OCI-LY3 (cell line): ENCODE results near the gene EIF1AX.

Experiments used
- H2AFZ ChIP-seq: fragments of 200-600, 300-600 bp; shearing (Covaris generic); 2 replicates; pipeline ENCODE4 v1.6.0; 2014; ENCODE audit warnings: antibody characterized with exemption, low read depth, low read length
- H3K27ac ChIP-seq: fragments of 200-600, 300-600 bp; sonication (generic); 2 replicates; pipeline ENCODE4 v1.5.1; 2014; ENCODE audit warnings: mild to moderate bottlenecking, low read length, moderate library complexity, mixed read lengths
- H3K27me3 ChIP-seq: fragments of 200-600, 300-600 bp; sonication (generic); 2 replicates; pipeline ENCODE4 v1.6.1; 2014; ENCODE audit warnings: low read depth, low read length, mixed read lengths
- H3K36me3 ChIP-seq: fragments of 200-600, 300-600 bp; sonication (generic); replicated peaks from 2 replicates; pipeline ENCODE3; 2014; ENCODE audit warnings: low read depth, low read length, mixed read lengths
- H3K4me1 ChIP-seq: fragments of 300-600, 200-600 bp; sonication (generic); 2 replicates; pipeline ENCODE4 v1.6.1; 2014; ENCODE audit warnings: low read length, mixed read lengths
- H3K4me2 ChIP-seq: fragments of 200-600, 300-600 bp; sonication (generic); 2 replicates; pipeline ENCODE4 v1.6.1; 2014; ENCODE audit warnings: low read length, mixed read lengths
- H3K4me3 ChIP-seq: fragments of 300-600, 200-600 bp; sonication (generic); 2 replicates; pipeline ENCODE4 v1.5.1; 2014; ENCODE audit warnings: antibody characterized with exemption, mild to moderate bottlenecking, low read length, moderate library complexity
- H3K79me2 ChIP-seq: fragments of 300-600, 200-600 bp; shearing (Covaris generic); 2 replicates; pipeline ENCODE4 v1.6.1; 2014; ENCODE audit warnings: mild to moderate bottlenecking, low read length, mixed read lengths
- H3K9ac ChIP-seq: fragments of 300-600, 200-600 bp; shearing (Covaris generic); 2 replicates; pipeline ENCODE4 v1.6.0; 2014; ENCODE audit warnings: mild to moderate bottlenecking, low read length, moderate library complexity
- H3K9me3 ChIP-seq: fragments of 200-600, 300-600 bp; shearing (Covaris generic); 2 replicates; pipeline ENCODE4 v1.6.1; 2014; ENCODE audit warnings: low read length, mixed read lengths; ENCODE audit not compliant: insufficient read depth
- H4K20me1 ChIP-seq: fragments of 200-600, 300-600 bp; sonication (generic); 2 replicates; pipeline ENCODE4 v1.6.1; 2016; ENCODE audit warnings: low read length, mixed read lengths; ENCODE audit not compliant: insufficient read depth
- CTCF ChIP-seq: fragments of 200-600, 300-600 bp; sonication (generic); IDR thresholded peaks from 2 replicates; pipeline ENCODE4 v1.5.1; 2014; ENCODE audit warnings: antibody characterized with exemption, low read length, low read depth
- EZH2phosphoT487 ChIP-seq: fragments of 200-600 bp; shearing (Covaris generic); IDR thresholded peaks from 2 replicates; pipeline ENCODE4 v1.6.1; 2018; ENCODE audit warnings: antibody characterized with exemption, mixed run types, low read depth

EIF1AX gene

GRCh38 chrX:20112022-20112774, 29.4 kb downstream of the EIF1AX start:
- no peaks in the 10 kb centered on the region for H4K20me1 ChIP-seq
- H3K4me2 ChIP-seq = no peak overlapping the region
- no peak overlapping the region for H3K9ac ChIP-seq
- H3K36me3 ChIP-seq = no peaks in the 10 kb centered on the region
- TF ChIP-seq CTCF (no peak), EZH2phosphoT487 (no peak)
- H3K79me2 ChIP-seq = no peaks in the 10 kb centered on the region
- no peak overlapping the region for H3K4me3 ChIP-seq
- H3K4me1 ChIP-seq = no peaks in the 10 kb centered on the region
- no peaks in the 10 kb centered on the region for H3K27me3 ChIP-seq
- no peak overlapping the region for H3K27ac ChIP-seq
- no peak overlapping the region for H2AFZ ChIP-seq
- no peaks in the 10 kb centered on the region for H3K9me3 ChIP-seq

GRCh38 chrX:20111271-20111670, 30.4 kb downstream of the EIF1AX start:
- no peak overlapping the region for H3K4me2 ChIP-seq
- no peaks in the 10 kb centered on the region for H3K36me3 ChIP-seq
- H3K79me2 ChIP-seq = no peaks in the 10 kb centered on the region
- no peak overlapping the region for H3K9ac ChIP-seq
- no peaks in the 10 kb centered on the region for H4K20me1 ChIP-seq
- no peak overlapping the region for H3K4me3 ChIP-seq
- no peaks in the 10 kb centered on the region for H3K27me3 ChIP-seq
- H3K27ac ChIP-seq = no peak overlapping the region
- H2AFZ ChIP-seq = no peak overlapping the region
- TF ChIP-seq EZH2phosphoT487 (no peak), CTCF (no peak)
- H3K4me1 ChIP-seq = no peaks in the 10 kb centered on the region
- no peaks in the 10 kb centered on the region for H3K9me3 ChIP-seq

GRCh38 chrX:20101934-20102581, 39.6 kb downstream of the EIF1AX start:
- TF ChIP-seq CTCF (no peak), EZH2phosphoT487 (no peak)
- H3K4me1 ChIP-seq = no peaks in the 10 kb centered on the region
- H2AFZ ChIP-seq = no peak overlapping the region
- no peaks in the 10 kb centered on the region for H3K79me2 ChIP-seq
- no peaks in the 10 kb centered on the region for H3K9me3 ChIP-seq
- H3K4me3 ChIP-seq = no peak overlapping the region
- H3K4me2 ChIP-seq = no peak overlapping the region
- no peak overlapping the region for H3K27ac ChIP-seq
- no peaks in the 10 kb centered on the region for H3K36me3 ChIP-seq
- H3K27me3 ChIP-seq = no peaks in the 10 kb centered on the region
- no peaks in the 10 kb centered on the region for H4K20me1 ChIP-seq
- no peak overlapping the region for H3K9ac ChIP-seq

- Histone ChIP-seq H3K27ac (no peak overlapping the region), H3K9ac (no peak overlapping the region), H3K79me2 (no peaks in the 10 kb centered on the region), H3K4me3 (no peak overlapping the region), H2AFZ (no peak overlapping the region), H3K4me2 (no peak overlapping the region), H3K36me3 (no peaks in the 10 kb centered on the region), H3K27me3 (no peaks in the 10 kb centered on the region), H3K9me3 (no peaks in the 10 kb centered on the region), H3K4me1 (no peaks in the 10 kb centered on the region), H4K20me1 (no peaks in the 10 kb centered on the region)
- TF ChIP-seq EZH2phosphoT487 (no peak), CTCF (no peak)
These were observed 50.1 kb downstream of the EIF1AX start for GRCh38 chrX:20091499-20091898.
